ENCODE measurements around the gene SLC7A8.

DNA sequence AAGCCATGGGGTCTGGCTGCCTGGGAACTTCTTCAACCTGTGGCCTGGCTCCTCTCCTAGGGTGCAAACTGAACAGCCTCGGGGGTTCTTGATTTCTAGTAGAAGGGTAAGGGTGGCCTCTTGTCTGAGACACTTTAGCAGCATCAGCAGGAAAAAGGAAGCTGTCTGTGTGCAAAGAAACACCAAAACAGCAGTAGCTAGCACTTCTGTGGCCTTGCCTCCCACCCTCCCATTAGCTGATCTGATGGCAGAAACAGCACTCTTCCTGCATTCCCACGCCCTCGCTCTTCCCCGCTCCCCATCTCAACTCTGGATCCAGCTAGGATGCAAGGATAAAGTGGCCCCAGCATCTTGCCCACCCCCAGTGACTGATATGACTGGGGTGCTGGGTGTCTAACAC, 20.7 kb downstream of the SLC7A8 start:
- TF ChIP-seq, protein P1, sequence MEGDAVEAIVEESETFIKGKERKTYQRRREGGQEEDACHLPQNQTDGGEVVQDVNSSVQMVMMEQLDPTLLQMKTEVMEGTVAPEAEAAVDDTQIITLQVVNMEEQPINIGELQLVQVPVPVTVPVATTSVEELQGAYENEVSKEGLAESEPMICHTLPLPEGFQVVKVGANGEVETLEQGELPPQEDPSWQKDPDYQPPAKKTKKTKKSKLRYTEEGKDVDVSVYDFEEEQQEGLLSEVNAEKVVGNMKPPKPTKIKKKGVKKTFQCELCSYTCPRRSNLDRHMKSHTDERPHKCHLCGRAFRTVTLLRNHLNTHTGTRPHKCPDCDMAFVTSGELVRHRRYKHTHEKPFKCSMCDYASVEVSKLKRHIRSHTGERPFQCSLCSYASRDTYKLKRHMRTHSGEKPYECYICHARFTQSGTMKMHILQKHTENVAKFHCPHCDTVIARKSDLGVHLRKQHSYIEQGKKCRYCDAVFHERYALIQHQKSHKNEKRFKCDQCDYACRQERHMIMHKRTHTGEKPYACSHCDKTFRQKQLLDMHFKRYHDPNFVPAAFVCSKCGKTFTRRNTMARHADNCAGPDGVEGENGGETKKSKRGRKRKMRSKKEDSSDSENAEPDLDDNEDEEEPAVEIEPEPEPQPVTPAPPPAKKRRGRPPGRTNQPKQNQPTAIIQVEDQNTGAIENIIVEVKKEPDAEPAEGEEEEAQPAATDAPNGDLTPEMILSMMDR (conservative IDR thresholded peaks at IDR 0.05; ENCODE audit: low read depth, low read length), result no peak
- TF ChIP-seq RFX5 (IDR thresholded peaks at IDR 0.05; ENCODE audit: low read depth, low read length), result no peak
- no peak for TF ChIP-seq POLR2A (IDR thresholded peaks at IDR 0.05; ENCODE audit: low read depth, low read length)
- TF ChIP-seq MAFK (IDR thresholded peaks at IDR 0.05; ENCODE audit: low read depth, low read length), result no peak
- no peak for TF ChIP-seq CHD1 (IDR thresholded peaks at IDR 0.05; ENCODE audit: low read depth, low read length)
- TF ChIP-seq, protein P2, sequence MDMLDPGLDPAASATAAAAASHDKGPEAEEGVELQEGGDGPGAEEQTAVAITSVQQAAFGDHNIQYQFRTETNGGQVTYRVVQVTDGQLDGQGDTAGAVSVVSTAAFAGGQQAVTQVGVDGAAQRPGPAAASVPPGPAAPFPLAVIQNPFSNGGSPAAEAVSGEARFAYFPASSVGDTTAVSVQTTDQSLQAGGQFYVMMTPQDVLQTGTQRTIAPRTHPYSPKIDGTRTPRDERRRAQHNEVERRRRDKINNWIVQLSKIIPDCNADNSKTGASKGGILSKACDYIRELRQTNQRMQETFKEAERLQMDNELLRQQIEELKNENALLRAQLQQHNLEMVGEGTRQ (IDR thresholded peaks at IDR 0.05; ENCODE audit: low read depth, low read length), result no peak
- no peak for TF ChIP-seq FOS (IDR thresholded peaks at IDR 0.05; ENCODE audit: low read depth, low read length)
- TF ChIP-seq MXI1 (IDR thresholded peaks at IDR 0.05; ENCODE audit: borderline replicate concordance, low read depth, low read length), result no peak
- TF ChIP-seq RAD21 (IDR thresholded peaks at IDR 0.05; ENCODE audit: low read length), result no peak
- no peak for TF ChIP-seq CEBPB (IDR thresholded peaks at IDR 0.05; ENCODE audit: low read depth, low read length)
- TF ChIP-seq SMC3 (IDR thresholded peaks at IDR 0.05; ENCODE audit: low read depth, low read length), result no peak
- TF ChIP-seq, protein P3, sequence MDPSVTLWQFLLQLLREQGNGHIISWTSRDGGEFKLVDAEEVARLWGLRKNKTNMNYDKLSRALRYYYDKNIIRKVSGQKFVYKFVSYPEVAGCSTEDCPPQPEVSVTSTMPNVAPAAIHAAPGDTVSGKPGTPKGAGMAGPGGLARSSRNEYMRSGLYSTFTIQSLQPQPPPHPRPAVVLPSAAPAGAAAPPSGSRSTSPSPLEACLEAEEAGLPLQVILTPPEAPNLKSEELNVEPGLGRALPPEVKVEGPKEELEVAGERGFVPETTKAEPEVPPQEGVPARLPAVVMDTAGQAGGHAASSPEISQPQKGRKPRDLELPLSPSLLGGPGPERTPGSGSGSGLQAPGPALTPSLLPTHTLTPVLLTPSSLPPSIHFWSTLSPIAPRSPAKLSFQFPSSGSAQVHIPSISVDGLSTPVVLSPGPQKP (IDR thresholded peaks at IDR 0.05; ENCODE audit: borderline replicate concordance, low read depth, low read length), result no peak

All from IMR-90 (cell line).